ENCODE measurements around the gene COL12A1.

The COL12A1 gene

DNA sequence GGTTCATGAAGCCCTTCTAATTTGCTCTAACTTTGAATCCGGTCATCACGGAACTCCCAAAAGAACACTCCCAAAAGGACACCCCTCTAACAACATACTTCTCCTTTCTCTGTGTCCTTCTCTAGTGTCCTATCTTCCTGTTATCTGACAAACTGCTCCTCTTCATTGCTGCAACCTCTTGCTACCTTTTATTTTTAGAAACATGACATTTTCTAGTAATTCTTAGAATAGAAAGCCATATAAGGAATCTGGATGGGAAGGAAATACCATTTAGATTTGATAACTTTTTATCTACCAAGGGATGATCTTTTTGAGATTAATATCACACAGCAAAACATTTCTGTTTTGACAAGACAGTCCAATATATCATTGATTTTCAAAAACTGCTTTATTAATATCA is 63.1 kb downstream of the COL12A1 start:
- no peak for DNase-seq

DNA sequence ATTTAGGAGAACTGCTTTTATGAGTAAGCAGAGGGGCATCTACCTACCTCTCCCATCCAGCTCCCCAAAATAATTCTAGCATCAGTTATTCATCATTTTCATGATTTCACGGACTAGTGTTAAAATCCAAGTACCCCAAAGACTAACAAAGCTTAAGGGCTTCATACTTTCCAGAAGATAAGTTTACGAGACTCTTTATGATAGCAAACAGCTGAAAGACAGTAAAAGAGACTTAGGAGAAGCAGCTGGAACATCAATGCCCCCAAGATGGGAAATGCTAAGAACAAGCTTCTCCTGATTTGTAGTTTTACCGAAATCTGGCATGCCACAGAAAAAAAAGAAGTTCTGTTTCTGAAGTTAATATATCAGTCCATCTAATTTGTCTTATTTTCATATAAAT is 70.0 kb downstream of the COL12A1 start:
- DNase-seq, result no peak

DNA sequence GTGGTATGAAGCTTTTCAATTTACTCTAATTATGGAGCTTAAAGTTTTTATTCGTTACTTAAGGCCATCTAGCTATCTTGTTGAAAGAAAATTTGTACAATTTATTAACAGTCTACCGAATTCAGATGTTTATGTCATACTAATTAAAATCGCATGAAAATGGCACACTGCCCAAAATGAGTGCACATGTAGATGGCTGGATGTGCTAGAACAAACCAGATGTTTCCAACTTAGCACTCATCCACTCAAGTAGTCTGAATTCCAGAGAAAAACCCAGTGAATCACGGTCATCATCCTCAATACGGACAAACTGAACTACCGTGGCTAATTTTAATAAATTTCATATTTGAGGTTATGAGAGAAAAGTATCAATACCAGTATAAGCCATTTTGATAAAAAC is 70.4 kb downstream of the COL12A1 start:
- no peak for DNase-seq

- no peak for DNase-seq
These were observed 75.1 kb downstream of the COL12A1 start for GRCh38 chr6:75130784-75131183.

- DNase-seq, result no peak
These were observed 76.8 kb downstream of the COL12A1 start for GRCh38 chr6:75128878-75129570.

DNA sequence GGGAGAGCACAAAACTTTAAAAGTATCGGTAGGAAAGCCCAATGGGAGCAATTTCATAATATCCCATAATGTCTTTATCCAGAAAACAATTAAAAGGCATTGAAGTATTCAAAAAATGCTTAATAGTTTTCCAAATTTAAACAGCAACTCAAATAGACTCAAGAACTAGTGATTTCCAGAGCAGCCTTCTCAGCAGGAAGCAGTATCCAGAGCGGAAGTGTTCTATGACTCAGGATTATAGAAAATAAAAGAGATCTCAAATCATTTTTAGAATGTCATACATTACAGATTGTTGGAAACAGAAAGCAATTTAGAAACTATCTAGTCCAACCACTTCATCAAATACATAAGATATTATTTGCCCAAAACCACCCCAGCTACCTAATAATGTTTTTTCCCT is 79.3 kb downstream of the COL12A1 start:
- DNase-seq, result no peak

GRCh38 chr6:75124983-75125382 is 80.9 kb downstream of the COL12A1 start:
- no peak for DNase-seq

GRCh38 chr6:75124085-75124484 is 81.8 kb downstream of the COL12A1 start:
- no peak for DNase-seq

- DNase-seq, result no peak
These were observed 86.8 kb downstream of the COL12A1 start for GRCh38 chr6:75118925-75119515.

DNA sequence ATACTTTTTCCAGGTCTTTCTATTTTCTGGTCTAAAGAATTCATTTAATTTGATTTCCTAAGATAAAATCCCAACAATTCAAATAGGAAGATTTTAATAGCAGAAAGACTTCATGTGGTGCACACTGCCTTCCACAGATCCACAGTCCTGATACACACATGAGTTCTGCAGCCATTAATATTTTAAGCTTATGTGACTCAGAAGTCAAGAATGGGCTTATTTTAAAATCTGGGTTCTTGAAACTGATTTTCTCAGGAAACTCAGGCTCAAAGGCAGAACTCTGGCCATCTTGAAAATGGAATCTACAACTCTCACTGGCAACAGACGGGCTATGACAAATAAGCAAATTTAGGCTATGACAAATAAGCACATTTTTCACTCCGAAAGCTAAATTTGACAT is 88.2 kb downstream of the COL12A1 start:
- no peak for DNase-seq

- DNase-seq, result no peak
These were observed 88.9 kb downstream of the COL12A1 start for GRCh38 chr6:75116946-75117345.

DNA sequence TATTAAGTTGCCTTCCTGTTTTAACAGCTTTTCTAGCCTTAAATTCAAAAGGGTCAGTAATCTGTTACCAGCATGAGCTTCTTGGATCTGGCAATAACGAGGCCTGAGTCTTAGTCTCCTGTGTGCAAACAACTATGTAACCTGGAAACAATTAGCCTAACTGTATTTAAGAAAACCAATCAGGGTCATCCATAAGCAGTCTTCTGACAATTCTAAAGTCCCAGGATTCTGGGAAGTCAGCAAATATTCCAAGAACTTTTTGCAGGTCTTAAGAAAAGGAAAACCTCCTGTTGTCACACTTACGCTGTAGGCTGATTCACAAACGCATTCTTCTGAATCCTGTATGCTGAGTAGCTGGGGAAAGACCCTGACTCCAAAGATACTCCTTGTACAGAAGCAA is 90.4 kb downstream of the COL12A1 start:
- no peak for DNase-seq

DNA sequence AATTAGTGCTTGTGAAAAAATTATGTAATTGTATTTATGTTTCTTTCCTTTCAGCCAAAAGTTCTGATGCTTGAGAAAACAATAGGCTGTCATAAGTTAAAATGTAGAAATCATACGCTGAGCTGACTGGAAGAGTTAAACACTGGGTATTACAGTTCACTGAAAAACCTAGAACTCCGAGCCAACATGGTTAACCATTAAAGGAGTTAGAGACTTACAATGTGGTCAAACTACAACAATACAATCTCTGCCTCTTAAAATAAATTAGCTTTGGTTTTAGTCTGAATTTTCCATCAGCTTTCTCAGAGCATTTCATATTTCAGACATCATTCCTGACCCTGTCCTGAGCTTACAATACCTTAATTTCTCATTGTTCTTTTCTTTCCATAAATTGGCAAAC is 91.0 kb downstream of the COL12A1 start:
- no peak for DNase-seq

- DNase-seq, result no peak
These were observed 91.7 kb downstream of the COL12A1 start for GRCh38 chr6:75114195-75114594.

GRCh38 chr6:75113446-75113845 is 92.4 kb downstream of the COL12A1 start:
- DNase-seq, result no peak

- DNase-seq, result no peak
These were observed 96.1 kb downstream of the COL12A1 start for GRCh38 chr6:75109765-75110164.

- no peak for DNase-seq
These were observed 96.8 kb downstream of the COL12A1 start for GRCh38 chr6:75109022-75109421.

GRCh38 chr6:75108333-75108974 is 97.4 kb downstream of the COL12A1 start:
- DNase-seq, result no peak

- no peak for DNase-seq
These were observed 97.9 kb downstream of the COL12A1 start for GRCh38 chr6:75107913-75108312.

GRCh38 chr6:75106426-75106825 is 99.4 kb downstream of the COL12A1 start:
- DNase-seq, result no peak

DNA sequence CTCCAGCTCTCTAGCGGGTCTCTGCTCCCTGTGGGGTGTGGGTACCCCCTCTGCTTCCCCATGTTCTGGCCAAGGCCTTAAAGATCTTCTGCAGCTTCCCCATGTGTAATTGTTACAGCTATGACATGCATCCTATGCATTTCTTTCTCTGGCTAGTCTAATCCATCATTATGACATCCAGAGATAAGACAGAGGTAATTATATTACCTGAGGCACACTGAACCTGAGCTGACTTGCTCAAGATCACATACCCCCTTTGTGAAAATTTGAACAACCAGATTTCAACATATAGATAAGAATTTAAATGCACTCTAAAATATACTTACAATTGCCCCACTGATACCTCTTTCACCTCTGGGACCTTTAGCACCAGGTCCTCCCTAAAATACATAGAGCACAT is 102.4 kb downstream of the COL12A1 start:
- no peak for DNase-seq

DNA sequence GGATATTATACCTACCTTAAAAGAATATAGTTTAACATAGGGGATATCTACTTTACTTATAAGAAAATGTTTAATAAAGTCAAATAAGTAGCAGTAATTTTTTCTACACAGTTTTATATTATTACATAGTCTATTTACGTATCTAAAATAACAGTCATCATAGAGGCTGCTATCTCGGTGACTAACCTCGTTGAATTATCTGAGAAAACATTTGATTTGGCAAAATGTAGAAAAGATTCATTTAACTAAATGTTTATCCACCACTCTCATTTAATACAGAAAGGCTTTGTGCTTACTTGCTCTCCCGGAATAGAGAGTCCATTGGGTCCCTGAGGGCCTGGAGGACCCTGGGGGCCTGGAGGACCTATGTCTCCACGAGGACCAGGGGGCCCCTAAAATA is 103.6 kb downstream of the COL12A1 start:
- no peak for DNase-seq

- DNase-seq, result no peak
These were observed 104.0 kb downstream of the COL12A1 start for GRCh38 chr6:75101896-75102295.

DNA sequence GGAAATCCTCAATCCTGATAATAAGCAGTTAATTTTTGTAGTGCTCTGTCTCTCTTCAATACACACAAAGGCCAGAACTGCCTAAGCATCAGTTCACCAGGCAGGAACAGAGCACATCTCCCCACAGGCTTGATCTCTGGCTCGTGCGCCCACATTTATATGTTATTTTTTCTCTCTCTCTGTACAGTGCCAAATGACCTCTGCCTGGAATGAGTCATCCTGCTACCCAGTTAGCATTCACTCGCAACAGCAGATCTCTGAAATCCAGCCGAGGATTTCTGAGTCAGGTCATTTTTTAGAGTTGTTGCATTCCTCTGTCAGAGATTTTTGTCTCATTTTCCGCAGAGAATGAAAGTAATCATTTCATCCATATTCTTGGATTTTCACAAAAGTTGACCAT is 107.1 kb downstream of the COL12A1 start:
- DNase-seq, result no peak

- no peak for DNase-seq
These were observed 108.9 kb downstream of the COL12A1 start for GRCh38 chr6:75096966-75097365.
